GM23338 (cell line): ENCODE results near the gene BPIFB2. TPM values are rescaled to one million over a fixed set of nuclear protein-coding genes. Genes with fewer than 3 reads are reported as not detected.

ENCODE experiments used
- ATAC-seq: fragments of 200-7000 bp; cut with Tn5 transposase; 3 replicates; pipeline ENCODE4 v1.9.1; 2020
- DNase-seq: peaks from one replicate; pipeline ENCODE4 v3.0.0-alpha.2; 2015; ENCODE audit warnings: low spot score
- H2AFZ ChIP-seq: fragments of 200-600 bp; sonication (generic); 2 replicates; pipeline ENCODE4 v1.8.0; 2016; ENCODE audit warnings: antibody characterized with exemption, mild to moderate bottlenecking, moderate library complexity
- H3F3A ChIP-seq: fragments of 200-600 bp; sonication (generic); replicated peaks from 2 replicates; pipeline ENCODE4 v1.8.0; 2017; ENCODE audit warnings: antibody characterized with exemption, mixed run types, low read depth
- H3K27ac ChIP-seq: fragments of 200-600 bp; sonication (generic); 2 replicates; pipeline ENCODE4 v1.6.1; 2016; ENCODE audit warnings: low read depth
- H3K27me3 ChIP-seq: fragments of 200-600 bp; sonication (generic); 2 replicates; pipeline ENCODE4 v1.8.0; 2016; ENCODE audit warnings: mild to moderate bottlenecking, mixed run types, moderate library complexity; ENCODE audit not compliant: insufficient read depth
- H3K36me3 ChIP-seq: fragments of 200-600 bp; sonication (generic); 2 replicates; pipeline ENCODE4 v1.8.0; 2016; ENCODE audit warnings: mild to moderate bottlenecking; ENCODE audit not compliant: insufficient read depth
- H3K4me1 ChIP-seq: fragments of 200-600 bp; sonication (generic); 2 replicates; pipeline ENCODE4 v1.8.0; 2016; ENCODE audit warnings: mild to moderate bottlenecking, moderate library complexity; ENCODE audit not compliant: insufficient read depth
- H3K4me2 ChIP-seq: fragments of 200-600 bp; sonication (generic); 2 replicates; pipeline ENCODE4 v1.7.1; 2017; ENCODE audit warnings: mixed run types
- H3K4me3 ChIP-seq: fragments of 200-600 bp; sonication (generic); 2 replicates; pipeline ENCODE4 v1.6.1; 2016; ENCODE audit warnings: mixed run types
- H3K79me2 ChIP-seq: fragments of 200-600 bp; sonication (generic); replicated peaks from 2 replicates; pipeline ENCODE4 v1.8.0; 2017; ENCODE audit warnings: mild to moderate bottlenecking; ENCODE audit not compliant: insufficient read depth
- H3K9me2 ChIP-seq: fragments of 200-600 bp; sonication (generic); 2 replicates; pipeline ENCODE4 v1.8.0; 2017; ENCODE audit not compliant: insufficient read depth
- H4K20me1 ChIP-seq: fragments of 200-600 bp; sonication (generic); replicated peaks from 2 replicates; pipeline ENCODE4 v1.8.0; 2017; ENCODE audit warnings: mild to moderate bottlenecking; ENCODE audit not compliant: insufficient read depth
- H3K27ac Mint-ChIP-seq: 2 replicates; pipeline ENCODE4 v1.8.0; 2020; ENCODE audit warnings: inconsistent platforms, mild to moderate bottlenecking, moderate library complexity, mixed read lengths
- H3K27me3 Mint-ChIP-seq: 3 replicates; pipeline ENCODE4 v1.8.0; 2022; ENCODE audit warnings: low read depth, mild to moderate bottlenecking, moderate library complexity, mixed read lengths, inconsistent platforms; ENCODE audit not compliant: insufficient read depth, poor library complexity
- H3K36me3 Mint-ChIP-seq: 3 replicates; pipeline ENCODE4 v1.8.0; 2021; ENCODE audit warnings: low read depth, mild to moderate bottlenecking, inconsistent platforms, moderate library complexity, mixed read lengths
- H3K4me1 Mint-ChIP-seq: 3 replicates; pipeline ENCODE4 v1.8.0; 2020; ENCODE audit warnings: mild to moderate bottlenecking, inconsistent platforms, mixed read lengths
- H3K4me3 Mint-ChIP-seq: 3 replicates; pipeline ENCODE4 v1.8.0; 2021; ENCODE audit warnings: moderate library complexity, mild to moderate bottlenecking, inconsistent platforms, mixed read lengths
- H3K9me3 Mint-ChIP-seq: 3 replicates; pipeline ENCODE4 v1.8.0; 2020; ENCODE audit warnings: moderate library complexity, mild to moderate bottlenecking, inconsistent platforms, mixed read lengths
- EZH2phosphoT487 ChIP-seq: fragments of 200-600 bp; sonication (generic); IDR thresholded peaks from one replicate; pipeline ENCODE4 v1.8.1; 2018; ENCODE audit warnings: antibody characterized with exemption; ENCODE audit not compliant: unreplicated experiment
- JUNB ChIP-seq: IDR thresholded peaks from one replicate; pipeline ENCODE4 v1.6.1; 2016; ENCODE audit warnings: antibody characterized with exemption; ENCODE audit not compliant: unreplicated experiment
- NANOG ChIP-seq: IDR thresholded peaks from 2 replicates; pipeline ENCODE4 v1.6.1; 2016; ENCODE audit warnings: antibody characterized with exemption, borderline replicate concordance
- POLR2AphosphoS5 ChIP-seq: IDR thresholded peaks from 2 replicates; pipeline ENCODE4 v1.6.1; 2016; ENCODE audit warnings: antibody characterized with exemption, low read depth
- STAT1 ChIP-seq: IDR thresholded peaks from one replicate; pipeline ENCODE4 v1.6.1; 2016; ENCODE audit warnings: antibody characterized with exemption; ENCODE audit not compliant: unreplicated experiment
- ZNF114 ChIP-seq: fragments of 250-450 bp; sonication (Bioruptor Pico); IDR thresholded peaks from 2 replicates; pipeline ENCODE4 v1.5.0; 2020; ENCODE audit warnings: mild to moderate bottlenecking, moderate library complexity
- ZNF331 ChIP-seq: fragments of 250-450 bp; sonication (Bioruptor Pico); IDR thresholded peaks from 2 replicates; pipeline ENCODE4 v1.5.0; 2020; ENCODE audit warnings: low read depth, mild to moderate bottlenecking, moderate library complexity
- polyA plus RNA-seq: library from polyadenylated mRNA; unstranded; fragments of >200 nt; fragmentation: Nextera tagmentation; extraction: Ambion mirVana; gene quantifications from 2 replicates; pipeline ENCODE4 v1.2.1, GENCODE V29; 2016
- total RNA-seq: library from RNA; depleted of rRNA; stranded (reverse); fragments of >200 nt; shearing (Covaris generic); gene quantifications from 2 replicates; pipeline ENCODE4 v1.2.3, GENCODE V29; 2014
- TF ChIP-seq, protein P1 (sequence below): IDR thresholded peaks from one replicate; pipeline ENCODE4 v1.6.1; 2018; ENCODE audit warnings: antibody characterized with exemption; ENCODE audit not compliant: unreplicated experiment
- TF ChIP-seq, protein P2 (sequence below): fragments of 250-450 bp; sonication (Bioruptor Pico); IDR thresholded peaks from 2 replicates; pipeline ENCODE4 v1.5.0; 2020; ENCODE audit warnings: mild to moderate bottlenecking, moderate library complexity

Gene BPIFB2
- total and polyA plus RNA-seq, 2 experiments from 2014 or later, result not detected

DNA sequence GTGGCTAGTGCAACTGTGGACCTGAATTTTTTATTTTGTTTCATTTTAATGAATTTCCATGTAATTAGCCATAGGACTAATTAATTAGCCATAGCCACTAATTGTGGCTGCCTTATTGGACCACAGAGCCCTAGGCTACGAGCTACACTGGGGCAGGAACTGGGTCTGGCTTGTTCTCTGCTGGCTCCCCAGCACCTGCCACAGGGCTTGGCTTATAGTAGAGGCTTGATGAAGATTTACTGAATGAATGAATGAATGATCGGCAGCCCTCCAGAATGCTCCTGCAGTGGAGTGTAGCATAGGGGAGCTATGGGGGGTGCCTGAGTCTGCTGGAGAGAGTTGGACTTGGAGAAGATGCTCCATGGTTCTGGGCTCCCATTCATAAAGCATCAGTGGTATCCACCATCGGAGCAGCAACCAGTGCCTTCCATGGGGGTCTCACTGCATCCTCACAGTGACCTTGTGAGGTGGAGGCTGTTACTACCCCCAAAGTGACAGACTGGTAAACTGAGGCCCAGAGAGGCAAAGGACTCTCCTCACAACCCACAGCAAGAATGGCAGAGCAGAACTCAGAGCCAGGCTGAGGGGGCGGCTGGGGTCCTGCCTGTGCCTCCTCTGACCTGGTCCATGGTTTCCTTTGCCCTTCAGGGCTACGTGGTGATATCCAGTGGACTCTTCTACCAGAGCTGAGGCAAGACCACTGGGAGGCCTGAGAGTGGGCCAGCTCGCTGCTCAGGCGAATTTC, 15.4 kb downstream of the BPIFB2 start:
- H3K4me3 ChIP-seq, result no peak overlapping the region
- no peaks in the 10 kb centered on the region for H3K4me1 Mint-ChIP-seq
- ATAC-seq (no peak), DNase-seq (no peak)
- no peaks in the 10 kb centered on the region for H3K27me3 ChIP-seq
- no peaks in the 10 kb centered on the region for H3K9me3 Mint-ChIP-seq
- no peaks in the 10 kb centered on the region for H3K36me3 Mint-ChIP-seq
- H4K20me1 ChIP-seq, result no peaks in the 10 kb centered on the region
- no peaks in the 10 kb centered on the region for H3F3A ChIP-seq
- no peak overlapping the region for H3K27ac ChIP-seq
- H3K36me3 ChIP-seq, result no peaks in the 10 kb centered on the region
- H3K9me2 ChIP-seq, result 0 out of 2 replicates have a peak, but pooled peaks cover 6% of the 10 kb centered on the region
- no peak overlapping the region for H3K4me3 Mint-ChIP-seq
- no peak overlapping the region for H2AFZ ChIP-seq
- peaks cover 6% of the 10 kb centered on the region for H3K27me3 Mint-ChIP-seq
- TF ChIP-seq ZNF114 (CRISPR knock-in tag) (no peak), ZNF331 (CRISPR knock-in tag) (no peak), JUNB (no peak), NANOG (no peak), STAT1 (no peak), POLR2AphosphoS5 (no peak), EZH2phosphoT487 (no peak)
- TF ChIP-seq, protein P1, sequence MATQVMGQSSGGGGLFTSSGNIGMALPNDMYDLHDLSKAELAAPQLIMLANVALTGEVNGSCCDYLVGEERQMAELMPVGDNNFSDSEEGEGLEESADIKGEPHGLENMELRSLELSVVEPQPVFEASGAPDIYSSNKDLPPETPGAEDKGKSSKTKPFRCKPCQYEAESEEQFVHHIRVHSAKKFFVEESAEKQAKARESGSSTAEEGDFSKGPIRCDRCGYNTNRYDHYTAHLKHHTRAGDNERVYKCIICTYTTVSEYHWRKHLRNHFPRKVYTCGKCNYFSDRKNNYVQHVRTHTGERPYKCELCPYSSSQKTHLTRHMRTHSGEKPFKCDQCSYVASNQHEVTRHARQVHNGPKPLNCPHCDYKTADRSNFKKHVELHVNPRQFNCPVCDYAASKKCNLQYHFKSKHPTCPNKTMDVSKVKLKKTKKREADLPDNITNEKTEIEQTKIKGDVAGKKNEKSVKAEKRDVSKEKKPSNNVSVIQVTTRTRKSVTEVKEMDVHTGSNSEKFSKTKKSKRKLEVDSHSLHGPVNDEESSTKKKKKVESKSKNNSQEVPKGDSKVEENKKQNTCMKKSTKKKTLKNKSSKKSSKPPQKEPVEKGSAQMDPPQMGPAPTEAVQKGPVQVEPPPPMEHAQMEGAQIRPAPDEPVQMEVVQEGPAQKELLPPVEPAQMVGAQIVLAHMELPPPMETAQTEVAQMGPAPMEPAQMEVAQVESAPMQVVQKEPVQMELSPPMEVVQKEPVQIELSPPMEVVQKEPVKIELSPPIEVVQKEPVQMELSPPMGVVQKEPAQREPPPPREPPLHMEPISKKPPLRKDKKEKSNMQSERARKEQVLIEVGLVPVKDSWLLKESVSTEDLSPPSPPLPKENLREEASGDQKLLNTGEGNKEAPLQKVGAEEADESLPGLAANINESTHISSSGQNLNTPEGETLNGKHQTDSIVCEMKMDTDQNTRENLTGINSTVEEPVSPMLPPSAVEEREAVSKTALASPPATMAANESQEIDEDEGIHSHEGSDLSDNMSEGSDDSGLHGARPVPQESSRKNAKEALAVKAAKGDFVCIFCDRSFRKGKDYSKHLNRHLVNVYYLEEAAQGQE, result no peak
- no peaks in the 10 kb centered on the region for H3K79me2 ChIP-seq
- no peak overlapping the region for H3K4me2 ChIP-seq
- no peaks in the 10 kb centered on the region for H3K4me1 ChIP-seq
- H3K27ac Mint-ChIP-seq, result no peak overlapping the region

GRCh38 chr20:33023439-33024242, 16.1 kb downstream of the BPIFB2 start:
- ATAC-seq (no peak; the same call in 2 of the 3 replicates), DNase-seq (no peak)
- Mint-ChIP-seq H3K27me3 (peaks cover 6% of the 10 kb centered on the region), H3K4me1 (no peaks in the 10 kb centered on the region), H3K9me3 (no peaks in the 10 kb centered on the region), H3K4me3 (no peak overlapping the region), H3K27ac (no peak overlapping the region), H3K36me3 (no peaks in the 10 kb centered on the region)
- Histone ChIP-seq H3K4me2 (no peak overlapping the region), H3K27ac (no peak overlapping the region), H3K79me2 (no peaks in the 10 kb centered on the region), H3K36me3 (no peaks in the 10 kb centered on the region), H3K9me2 (0 out of 2 replicates have a peak, but pooled peaks cover 6% of the 10 kb centered on the region), H3K27me3 (no peaks in the 10 kb centered on the region), H3K4me3 (no peak overlapping the region), H4K20me1 (no peaks in the 10 kb centered on the region), H3K4me1 (no peaks in the 10 kb centered on the region), H3F3A (no peaks in the 10 kb centered on the region), H2AFZ (no peak overlapping the region)
- TF ChIP-seq ZNF114 (CRISPR knock-in tag) (no peak), POLR2AphosphoS5 (no peak), STAT1 (no peak)
- TF ChIP-seq, protein P2, sequence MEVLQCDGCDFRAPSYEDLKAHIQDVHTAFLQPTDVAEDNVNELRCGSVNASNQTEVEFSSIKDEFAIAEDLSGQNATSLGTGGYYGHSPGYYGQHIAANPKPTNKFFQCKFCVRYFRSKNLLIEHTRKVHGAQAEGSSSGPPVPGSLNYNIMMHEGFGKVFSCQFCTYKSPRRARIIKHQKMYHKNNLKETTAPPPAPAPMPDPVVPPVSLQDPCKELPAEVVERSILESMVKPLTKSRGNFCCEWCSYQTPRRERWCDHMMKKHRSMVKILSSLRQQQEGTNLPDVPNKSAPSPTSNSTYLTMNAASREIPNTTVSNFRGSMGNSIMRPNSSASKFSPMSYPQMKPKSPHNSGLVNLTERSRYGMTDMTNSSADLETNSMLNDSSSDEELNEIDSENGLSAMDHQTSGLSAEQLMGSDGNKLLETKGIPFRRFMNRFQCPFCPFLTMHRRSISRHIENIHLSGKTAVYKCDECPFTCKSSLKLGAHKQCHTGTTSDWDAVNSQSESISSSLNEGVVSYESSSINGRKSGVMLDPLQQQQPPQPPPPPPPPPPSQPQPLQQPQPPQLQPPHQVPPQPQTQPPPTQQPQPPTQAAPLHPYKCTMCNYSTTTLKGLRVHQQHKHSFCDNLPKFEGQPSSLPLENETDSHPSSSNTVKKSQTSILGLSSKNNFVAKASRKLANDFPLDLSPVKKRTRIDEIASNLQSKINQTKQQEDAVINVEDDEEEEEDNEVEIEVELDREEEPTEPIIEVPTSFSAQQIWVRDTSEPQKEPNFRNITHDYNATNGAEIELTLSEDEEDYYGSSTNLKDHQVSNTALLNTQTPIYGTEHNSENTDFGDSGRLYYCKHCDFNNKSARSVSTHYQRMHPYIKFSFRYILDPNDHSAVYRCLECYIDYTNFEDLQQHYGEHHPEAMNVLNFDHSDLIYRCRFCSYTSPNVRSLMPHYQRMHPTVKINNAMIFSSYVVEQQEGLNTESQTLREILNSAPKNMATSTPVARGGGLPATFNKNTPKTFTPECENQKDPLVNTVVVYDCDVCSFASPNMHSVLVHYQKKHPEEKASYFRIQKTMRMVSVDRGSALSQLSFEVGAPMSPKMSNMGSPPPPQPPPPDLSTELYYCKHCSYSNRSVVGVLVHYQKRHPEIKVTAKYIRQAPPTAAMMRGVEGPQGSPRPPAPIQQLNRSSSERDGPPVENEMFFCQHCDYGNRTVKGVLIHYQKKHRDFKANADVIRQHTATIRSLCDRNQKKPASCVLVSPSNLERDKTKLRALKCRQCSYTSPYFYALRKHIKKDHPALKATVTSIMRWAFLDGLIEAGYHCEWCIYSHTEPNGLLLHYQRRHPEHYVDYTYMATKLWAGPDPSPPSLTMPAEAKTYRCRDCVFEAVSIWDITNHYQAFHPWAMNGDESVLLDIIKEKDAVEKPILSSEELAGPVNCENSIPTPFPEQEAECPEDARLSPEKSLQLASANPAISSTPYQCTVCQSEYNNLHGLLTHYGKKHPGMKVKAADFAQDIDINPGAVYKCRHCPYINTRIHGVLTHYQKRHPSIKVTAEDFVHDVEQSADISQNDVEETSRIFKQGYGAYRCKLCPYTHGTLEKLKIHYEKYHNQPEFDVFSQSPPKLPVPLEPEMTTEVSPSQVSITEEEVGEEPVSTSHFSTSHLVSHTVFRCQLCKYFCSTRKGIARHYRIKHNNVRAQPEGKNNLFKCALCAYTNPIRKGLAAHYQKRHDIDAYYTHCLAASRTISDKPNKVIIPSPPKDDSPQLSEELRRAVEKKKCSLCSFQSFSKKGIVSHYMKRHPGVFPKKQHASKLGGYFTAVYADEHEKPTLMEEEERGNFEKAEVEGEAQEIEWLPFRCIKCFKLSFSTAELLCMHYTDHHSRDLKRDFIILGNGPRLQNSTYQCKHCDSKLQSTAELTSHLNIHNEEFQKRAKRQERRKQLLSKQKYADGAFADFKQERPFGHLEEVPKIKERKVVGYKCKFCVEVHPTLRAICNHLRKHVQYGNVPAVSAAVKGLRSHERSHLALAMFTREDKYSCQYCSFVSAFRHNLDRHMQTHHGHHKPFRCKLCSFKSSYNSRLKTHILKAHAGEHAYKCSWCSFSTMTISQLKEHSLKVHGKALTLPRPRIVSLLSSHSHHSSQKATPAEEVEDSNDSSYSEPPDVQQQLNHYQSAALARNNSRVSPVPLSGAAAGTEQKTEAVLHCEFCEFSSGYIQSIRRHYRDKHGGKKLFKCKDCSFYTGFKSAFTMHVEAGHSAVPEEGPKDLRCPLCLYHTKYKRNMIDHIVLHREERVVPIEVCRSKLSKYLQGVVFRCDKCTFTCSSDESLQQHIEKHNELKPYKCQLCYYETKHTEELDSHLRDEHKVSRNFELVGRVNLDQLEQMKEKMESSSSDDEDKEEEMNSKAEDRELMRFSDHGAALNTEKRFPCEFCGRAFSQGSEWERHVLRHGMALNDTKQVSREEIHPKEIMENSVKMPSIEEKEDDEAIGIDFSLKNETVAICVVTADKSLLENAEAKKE, result no peak
